AG04449 (cell line): ENCODE data around the gene TRPV4.
"Not testable (repeated sequence)": the region's sequence is repeated elsewhere in the genome, so short reads cannot be mapped to it uniquely, and the experiment has no call there.

ENCODE experiments used
- CTCF ChIA-PET: fragments of 350-600 bp; formaldehyde crosslinking; extraction: SDS; loops from one replicate; lab custom pipeline; 2021; ENCODE audit warnings: antibody characterized with exemption; lab: Yijun Ruan, JAX
- POLR2A ChIA-PET: fragments of 400-600, 350-600 bp; formaldehyde crosslinking; extraction: SDS; loops from one replicate; lab custom pipeline; 2020; ENCODE audit warnings: antibody characterized with exemption, inconsistent platforms; lab: Yijun Ruan, JAX
- DNase-seq: peaks from one replicate; pipeline ENCODE4 v3.0.0-alpha.2; 2010; ENCODE audit warnings: low read depth, low spot score
- H3K4me3 ChIP-seq: 2 replicates; pipeline ENCODE4 v1.5.1; 2011; ENCODE audit warnings: low read depth, mild to moderate bottlenecking, control low read depth, low read length
- TF ChIP-seq, protein P1 (sequence below): IDR thresholded peaks from one replicate; pipeline ENCODE4 v1.5.1; 2011; ENCODE audit warnings: mild to moderate bottlenecking, moderate library complexity, low read length, control low read depth, inconsistent platforms; ENCODE audit not compliant: insufficient read depth; ENCODE audit errors: missing control alignments

Gene TRPV4

DNA sequence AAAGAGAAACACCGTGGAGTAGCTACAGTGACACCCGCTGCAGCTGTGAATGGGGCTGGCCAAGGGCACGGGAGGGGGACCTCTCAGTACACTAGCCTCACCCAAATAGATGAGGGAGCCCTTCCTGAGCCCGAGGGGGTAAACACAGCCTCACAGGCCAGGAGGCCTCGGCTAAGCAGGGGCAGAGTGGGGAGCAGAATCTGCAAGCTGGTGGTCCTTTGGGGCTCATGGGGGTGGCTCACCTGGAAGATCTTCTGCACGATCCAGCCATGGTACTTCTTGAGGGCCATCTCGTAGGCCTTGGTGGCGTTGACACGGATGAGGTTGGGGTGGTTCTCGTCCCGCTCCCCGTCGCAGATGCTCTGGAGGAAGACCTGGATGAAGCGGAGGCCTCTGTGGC, 22.2 kb upstream of the TRPV4 start:
- POLR2A ChIA-PET, result no interaction called here
- CTCF ChIA-PET, result interaction anchor here (0.9 to 11.0 kb wide), 7 partner anchors 10 to 75 kb away, joined by 5 to 159 read pairs (median 41); no protein-coding TSS in a partner anchor
- H3K4me3 ChIP-seq, result no peak overlapping the region
- no peak for DNase-seq
- TF ChIP-seq, protein P1, sequence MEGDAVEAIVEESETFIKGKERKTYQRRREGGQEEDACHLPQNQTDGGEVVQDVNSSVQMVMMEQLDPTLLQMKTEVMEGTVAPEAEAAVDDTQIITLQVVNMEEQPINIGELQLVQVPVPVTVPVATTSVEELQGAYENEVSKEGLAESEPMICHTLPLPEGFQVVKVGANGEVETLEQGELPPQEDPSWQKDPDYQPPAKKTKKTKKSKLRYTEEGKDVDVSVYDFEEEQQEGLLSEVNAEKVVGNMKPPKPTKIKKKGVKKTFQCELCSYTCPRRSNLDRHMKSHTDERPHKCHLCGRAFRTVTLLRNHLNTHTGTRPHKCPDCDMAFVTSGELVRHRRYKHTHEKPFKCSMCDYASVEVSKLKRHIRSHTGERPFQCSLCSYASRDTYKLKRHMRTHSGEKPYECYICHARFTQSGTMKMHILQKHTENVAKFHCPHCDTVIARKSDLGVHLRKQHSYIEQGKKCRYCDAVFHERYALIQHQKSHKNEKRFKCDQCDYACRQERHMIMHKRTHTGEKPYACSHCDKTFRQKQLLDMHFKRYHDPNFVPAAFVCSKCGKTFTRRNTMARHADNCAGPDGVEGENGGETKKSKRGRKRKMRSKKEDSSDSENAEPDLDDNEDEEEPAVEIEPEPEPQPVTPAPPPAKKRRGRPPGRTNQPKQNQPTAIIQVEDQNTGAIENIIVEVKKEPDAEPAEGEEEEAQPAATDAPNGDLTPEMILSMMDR, result no peak

GRCh38 chr12:109850518-109850917, 17.3 kb upstream of the TRPV4 start:
- DNase-seq, POLR2A ChIA-PET, H3K4me3 ChIP-seq: not testable (repeated sequence)
- CTCF ChIA-PET, result interaction anchor here (0.7 to 14.6 kb wide), 6 partner anchors 7 to 250 kb away, joined by 3 to 275 read pairs (median 116); partner anchors contain the start of gene TRPV4

GRCh38 chr12:109847142-109847735, 14.0 kb upstream of the TRPV4 start:
- ChIA-PET CTCF (interaction anchor here (0.6 to 14.6 kb wide), 7 partner anchors 11 to 41 kb away, joined by 3 to 275 read pairs (median 3); partner anchors contain the start of gene TRPV4), POLR2A (interaction anchor here (0.6 kb wide), 1 partner anchor 19 kb away, joined by 4 read pairs; no protein-coding TSS in a partner anchor)
- TF ChIP-seq, protein P1, result no peak
- no peak for DNase-seq
- no peak overlapping the region for H3K4me3 ChIP-seq

DNA sequence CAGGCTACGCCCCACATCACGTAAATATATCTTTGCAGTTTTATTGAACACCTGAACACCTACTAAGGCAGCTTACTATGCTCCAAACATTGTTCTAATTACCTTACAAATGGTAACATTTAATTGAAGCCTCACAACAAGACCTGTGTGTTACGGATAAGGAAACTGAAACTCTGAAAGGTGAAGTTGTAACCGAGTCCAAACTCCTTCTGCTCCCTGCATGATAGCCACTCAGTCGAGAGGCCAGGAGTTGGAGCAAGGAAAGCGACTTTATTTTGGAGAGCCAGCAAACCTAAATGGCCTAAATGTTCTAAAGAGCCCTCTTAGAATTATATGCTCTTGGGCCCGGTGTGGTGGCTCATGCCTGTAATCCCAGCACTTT, 12.6 kb upstream of the TRPV4 start:
- ChIA-PET CTCF (interaction anchor here (0.5 to 14.6 kb wide), 40 partner anchors 7 to 418 kb away, joined by 3 to 275 read pairs (median 6); partner anchors contain the start of genes TCHP and TRPV4), POLR2A (interaction anchor here (0.6 kb wide), 1 partner anchor 733 kb away, joined by 3 read pairs; no protein-coding TSS in a partner anchor)
- TF ChIP-seq, protein P1, result no peak
- no peak for DNase-seq
- H3K4me3 ChIP-seq, result no peak overlapping the region

- peak overlapping the region; percentile 54 for H3K4me3 ChIP-seq
- ChIA-PET POLR2A (interaction anchor here (0.6 kb wide), 1 partner anchor 734 kb away, joined by 3 read pairs; no protein-coding TSS in a partner anchor), CTCF (interaction anchor here (0.5 to 14.6 kb wide), 45 partner anchors 8 to 417 kb away, joined by 3 to 275 read pairs (median 5); partner anchors contain the start of genes TCHP and TRPV4)
- DNase-seq, result no peak
- TF ChIP-seq, protein P1, result peak; percentile 98
Observed at GRCh38 chr12:109844983-109845823, 12.0 kb upstream of the TRPV4 start.

DNA sequence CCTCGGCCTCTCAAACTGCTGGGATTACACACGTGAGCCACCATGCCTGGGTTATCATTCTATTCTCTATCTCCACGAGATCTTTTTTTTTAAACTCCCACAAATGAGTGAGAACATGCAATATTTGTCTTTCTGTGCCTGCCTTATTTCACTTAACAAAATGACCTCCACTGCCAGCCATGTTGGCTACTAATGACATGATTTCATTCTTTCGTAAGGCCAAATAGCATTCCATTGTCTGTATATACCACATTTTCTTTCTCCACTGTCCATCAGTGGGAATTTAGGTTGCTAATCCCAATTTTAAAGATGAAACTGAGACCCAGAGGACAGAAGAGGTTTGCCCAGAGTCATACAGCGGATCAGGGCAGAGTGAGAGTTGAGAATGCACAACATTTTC, 10.9 kb upstream of the TRPV4 start:
- POLR2A ChIA-PET, result no interaction called here
- no peak overlapping the region for H3K4me3 ChIP-seq
- TF ChIP-seq, protein P1, result no peak
- CTCF ChIA-PET, result interaction anchor here (0.6 to 14.6 kb wide), 12 partner anchors 9 to 326 kb away, joined by 3 to 275 read pairs (median 26); partner anchors contain the start of gene TRPV4
- DNase-seq, result no peak
